HL-60/S4 treated with phorbol 12-myristate 13-acetate at 8.2 ng/mL for 4 days and 3 days (cell line): ENCODE data around the gene SLC33A1.

Experiments
- in situ Hi-C: fragments of 300-500 bp; cut with MboI; formaldehyde crosslinking; loops from 2 replicates; pipeline ENCODE4 v1.15.0; 2022; ENCODE audit warnings: low sequenced_read_pairs

Gene SLC33A1

GRCh38 chr3:155792532-155792931 lies 61.7 kb downstream of the SLC33A1 start:
- in situ Hi-C loops = no loop called here

- in situ Hi-C loops = no loop called here
These were observed 63.0 kb downstream of the SLC33A1 start for GRCh38 chr3:155791190-155791589.

- in situ Hi-C loops = no loop called here
These were observed 63.8 kb downstream of the SLC33A1 start for GRCh38 chr3:155790272-155790925.

GRCh38 chr3:155785662-155786295 lies 68.4 kb downstream of the SLC33A1 start:
- in situ Hi-C loops = no loop called here

DNA sequence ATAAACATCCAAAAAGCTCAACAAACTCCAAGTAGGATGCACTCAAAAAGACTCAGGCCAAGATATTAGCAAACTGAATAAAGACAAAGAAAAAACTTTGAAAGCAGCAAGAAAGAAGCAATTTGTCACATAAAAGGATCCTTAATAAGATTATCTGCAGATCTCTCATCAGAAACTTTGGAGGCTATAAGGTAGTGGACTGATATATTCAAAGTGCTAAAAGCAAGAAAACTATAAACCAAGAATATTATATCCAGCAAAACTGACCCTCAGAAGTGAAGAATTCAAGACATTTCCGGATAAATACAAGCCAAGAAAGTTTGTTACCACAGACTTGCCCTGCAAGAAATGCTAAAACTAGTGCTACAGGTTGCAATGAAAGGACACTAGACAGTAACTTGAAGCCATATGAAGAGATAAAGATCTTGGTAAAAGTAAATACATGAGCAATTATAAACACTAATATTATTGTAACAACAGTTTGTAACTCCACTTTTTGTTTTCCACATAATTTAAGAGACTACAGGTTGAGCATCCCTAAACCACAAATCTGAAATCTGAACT lies 71.8 kb downstream of the SLC33A1 start:
- in situ Hi-C loops = no loop called here

DNA sequence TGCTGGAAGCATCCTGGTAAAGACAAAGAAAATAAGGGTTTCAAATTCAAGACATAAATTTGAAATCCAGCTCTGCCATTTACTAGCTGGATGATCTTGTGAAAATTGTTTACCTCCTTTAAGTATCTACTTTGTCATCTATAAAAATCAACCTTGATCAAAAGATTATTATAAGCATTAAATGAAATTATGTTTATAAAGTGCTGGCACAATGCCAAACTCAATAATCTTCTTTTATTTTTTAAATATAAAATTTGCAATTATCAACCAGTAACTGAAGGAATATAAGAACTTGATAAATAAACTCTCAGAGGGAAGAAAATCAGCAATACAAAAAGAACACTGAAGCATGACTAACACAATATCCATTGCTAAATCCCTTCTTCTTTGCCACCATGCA lies 73.9 kb downstream of the SLC33A1 start:
- in situ Hi-C loops = no loop called here

DNA sequence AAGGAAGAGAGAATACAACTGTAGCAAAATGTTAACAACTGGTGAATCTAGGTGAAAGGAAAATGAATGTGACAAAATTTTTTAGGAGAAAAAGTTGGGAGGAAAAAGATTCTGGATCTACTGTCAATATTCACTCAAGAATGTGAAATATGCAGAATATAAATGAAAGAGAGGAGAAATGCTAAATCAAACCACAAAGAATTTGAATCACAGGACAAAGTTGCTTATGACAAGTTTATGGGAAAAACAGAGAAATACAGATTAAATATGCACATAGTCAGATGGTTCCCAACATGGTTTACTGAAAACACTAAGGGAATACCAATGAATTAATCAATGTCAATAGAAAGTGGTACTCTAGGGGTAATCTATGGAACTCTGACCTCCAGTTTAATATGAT lies 75.8 kb downstream of the SLC33A1 start:
- in situ Hi-C loops = no loop called here

DNA sequence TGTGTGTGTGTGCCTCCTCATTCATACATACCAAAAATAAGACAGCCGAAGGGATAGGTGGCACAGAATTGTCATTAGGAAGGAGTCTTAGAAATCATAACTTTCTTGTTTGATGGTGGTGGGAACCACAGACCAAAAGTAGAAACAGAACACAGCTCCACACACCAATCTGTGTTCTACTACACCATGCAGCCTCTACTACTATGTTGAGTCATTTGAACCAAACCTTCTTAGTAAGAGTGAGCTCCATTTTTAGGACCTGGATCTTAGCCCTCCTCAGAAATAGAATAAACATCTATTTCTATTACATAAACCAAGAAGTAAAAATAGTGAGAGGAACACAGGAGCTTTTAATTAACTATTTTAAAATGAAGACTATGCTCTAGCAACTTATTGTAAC lies 81.4 kb downstream of the SLC33A1 start:
- in situ Hi-C loops = no loop called here

DNA sequence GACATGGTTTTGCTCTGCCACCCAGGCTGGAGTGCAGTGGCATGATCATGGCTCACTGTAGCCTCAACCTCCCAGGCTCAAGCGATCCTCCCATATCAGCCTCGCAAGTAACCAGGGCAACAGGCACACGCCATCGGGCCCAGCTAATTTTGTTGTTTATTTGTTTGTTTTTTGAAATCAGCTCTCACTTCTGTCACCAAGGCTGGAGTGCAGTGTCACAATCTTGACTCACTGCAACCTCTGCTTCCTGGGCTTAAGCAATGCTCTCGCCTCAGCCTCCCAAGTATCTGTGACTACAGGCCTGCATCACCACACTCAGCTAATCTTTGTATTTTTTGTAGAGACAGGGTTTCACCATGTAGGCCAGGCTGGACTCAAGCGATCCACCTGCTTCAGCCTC lies 83.1 kb downstream of the SLC33A1 start:
- in situ Hi-C loops = no loop called here
